CD14-positive monocyte (primary cell): ENCODE results near the gene SLC12A8. TPM values are rescaled to one million over a fixed set of nuclear protein-coding genes. Genes with fewer than 3 reads are reported as not detected.

Source experiments
- DNase-seq, 3 donors: peaks; one replicate each; pipeline ENCODE4 v3.0.0-alpha.2; 2011 to 2022
- H2AFZ ChIP-seq: 2 replicates; pipeline ENCODE4 v1.6.0; 2012; ENCODE audit warnings: mild to moderate bottlenecking, low read depth, low read length, inconsistent platforms; ENCODE audit not compliant: insufficient read depth, poor library complexity, severe bottlenecking
- H3K27ac ChIP-seq, 2 donors: 1 replicate in 1 of 2; 2 replicates in 1 of 2; pipeline ENCODE4 v1.5.1; 2012 to 2013; ENCODE audit warnings: low read length in 2 of 2, control low read depth in 1 of 2, inconsistent platforms in 1 of 2, low read depth in 1 of 2, mild to moderate bottlenecking in 1 of 2
- H3K27me3 ChIP-seq, 2 donors: one replicate each; pipeline versions ENCODE4 v1.6.0 to v1.6.1; 2011 to 2013; ENCODE audit warnings: low read length in 2 of 2; ENCODE audit not compliant: control insufficient read depth in 2 of 2, insufficient read depth in 2 of 2
- H3K36me3 ChIP-seq, 2 donors: replicated peaks in 1 of 2; 1 replicate in 1 of 2; 2 replicates in 1 of 2; pipeline versions ENCODE4 v1.5.1 to v1.6.1; 2012 to 2013; ENCODE audit warnings: low read length in 2 of 2, control low read depth in 1 of 2, inconsistent platforms in 1 of 2, mild to moderate bottlenecking in 1 of 2; ENCODE audit not compliant: insufficient read depth in 2 of 2, control insufficient read depth in 1 of 2
- H3K4me1 ChIP-seq, 2 donors: 1 replicate in 1 of 2; 2 replicates in 1 of 2; pipeline versions ENCODE4 v1.5.1 to v1.6.1; 2012 to 2013; ENCODE audit warnings: low read length in 2 of 2, control low read depth in 1 of 2, inconsistent platforms in 1 of 2, mild to moderate bottlenecking in 1 of 2, moderate library complexity in 1 of 2; ENCODE audit not compliant: insufficient read depth in 2 of 2, control insufficient read depth in 1 of 2
- H3K4me2 ChIP-seq: replicated peaks from 2 replicates; pipeline ENCODE3; 2012; ENCODE audit warnings: low read length, moderate library complexity, mild to moderate bottlenecking; ENCODE audit not compliant: poor library complexity, severe bottlenecking; ENCODE audit errors: extremely low read depth
- H3K4me3 ChIP-seq, 3 experiments: fragments of 200-600 bp in 1 of 3; sonication (generic) in 1 of 3; replicated peaks in 1 of 3; 1 replicate in 2 of 3; 2 replicates in 1 of 3; pipeline ENCODE4 v1.5.1; 2011 to 2013; ENCODE audit warnings: low read length in 3 of 3, mild to moderate bottlenecking in 3 of 3, control low read depth in 2 of 3, low read depth in 2 of 3, inconsistent platforms in 1 of 3, moderate library complexity in 1 of 3
- H3K79me2 ChIP-seq: 2 replicates; pipeline ENCODE4 v1.6.0; 2012; ENCODE audit warnings: mild to moderate bottlenecking, control low read depth, inconsistent platforms, low read length, moderate library complexity; ENCODE audit not compliant: insufficient read depth
- H3K9ac ChIP-seq: 2 replicates; pipeline ENCODE4 v1.6.0; 2017; ENCODE audit warnings: low read length, mild to moderate bottlenecking; ENCODE audit not compliant: insufficient read depth, poor library complexity, severe bottlenecking
- H3K9me3 ChIP-seq, 2 donors: replicated peaks in 1 of 2; 1 replicate in 1 of 2; 2 replicates in 1 of 2; pipeline versions ENCODE4 v1.5.1 to v1.6.1; 2012 to 2013; ENCODE audit warnings: low read length in 2 of 2, control low read depth in 1 of 2; ENCODE audit not compliant: control insufficient read depth in 1 of 2, insufficient read depth in 1 of 2
- H4K20me1 ChIP-seq: 2 replicates; pipeline ENCODE4 v1.6.0; 2012; ENCODE audit warnings: mild to moderate bottlenecking, low read length, control low read depth, moderate library complexity; ENCODE audit not compliant: insufficient read depth
- H3K27ac Mint-ChIP-seq, 7 donors: one replicate each; pipeline ENCODE4 v1.8.0; 2020; ENCODE audit warnings: mild to moderate bottlenecking in 7 of 7, mixed read lengths in 7 of 7, moderate library complexity in 6 of 7, inconsistent platforms in 2 of 7
- H3K27me3 Mint-ChIP-seq, 3 donors: one replicate each; pipeline ENCODE4 v1.8.0; 2021 to 2022; ENCODE audit warnings: low read depth in 3 of 3, mild to moderate bottlenecking in 3 of 3, mixed read lengths in 3 of 3, moderate library complexity in 3 of 3, inconsistent platforms in 1 of 3
- H3K36me3 Mint-ChIP-seq, 2 donors: one replicate each; pipeline ENCODE4 v1.8.0; 2020; ENCODE audit warnings: mixed read lengths in 2 of 2, inconsistent platforms in 1 of 2, mild to moderate bottlenecking in 1 of 2
- H3K4me1 Mint-ChIP-seq: one replicate; pipeline ENCODE4 v1.8.0; 2020; ENCODE audit warnings: mild to moderate bottlenecking, mixed read lengths
- H3K4me3 Mint-ChIP-seq, 2 donors: one replicate each; pipeline ENCODE4 v1.8.0; 2020; ENCODE audit warnings: mild to moderate bottlenecking in 2 of 2, mixed read lengths in 2 of 2, moderate library complexity in 1 of 2
- H3K9me3 Mint-ChIP-seq, 7 donors: one replicate each; pipeline ENCODE4 v1.8.0; 2020 to 2022; ENCODE audit warnings: mixed read lengths in 7 of 7, mild to moderate bottlenecking in 6 of 7, moderate library complexity in 6 of 7, inconsistent platforms in 2 of 7
- CTCF ChIP-seq: fragments of 200-600 bp; IDR thresholded peaks from one replicate; pipeline ENCODE4 v1.8.0; 2022; ENCODE audit warnings: antibody characterized with exemption, mild to moderate bottlenecking
- WGBS: methylation state at CpG from one replicate; pipeline ENCODE4 v1.1.5; 2013; ENCODE audit warnings: missing lambda C conversion rate; ENCODE audit not compliant: insufficient coverage; 5-methylcytosine and 5-hydroxymethylcytosine counted together
- intact Hi-C, 2 donors: fragments of 100-400 bp; cut with micrococcal nuclease; formaldehyde crosslinking; loops; one replicate each; pipeline versions ENCODE4 v1.15.0 to v1.15.1; 2023
- polyA plus RNA-seq, 3 donors: library from polyadenylated mRNA; depleted of rRNA in 1 of 3; unstranded in 2 of 3; stranded (reverse) in 1 of 3; fragments of 300-500 nt in 2 of 3; fragments of >200 nt in 1 of 3; fragmentation: Illumina TruSeq in 2 of 3; gene quantifications; 1 replicate in 2 of 3; 2 replicates in 1 of 3; pipeline ENCODE4 v1.2.3, GENCODE V29; 2012 to 2021

Gene SLC12A8
- polyA plus RNA-seq, 3 donors, result 0.23 to 0.46 (median 0.35) TPM

DNA sequence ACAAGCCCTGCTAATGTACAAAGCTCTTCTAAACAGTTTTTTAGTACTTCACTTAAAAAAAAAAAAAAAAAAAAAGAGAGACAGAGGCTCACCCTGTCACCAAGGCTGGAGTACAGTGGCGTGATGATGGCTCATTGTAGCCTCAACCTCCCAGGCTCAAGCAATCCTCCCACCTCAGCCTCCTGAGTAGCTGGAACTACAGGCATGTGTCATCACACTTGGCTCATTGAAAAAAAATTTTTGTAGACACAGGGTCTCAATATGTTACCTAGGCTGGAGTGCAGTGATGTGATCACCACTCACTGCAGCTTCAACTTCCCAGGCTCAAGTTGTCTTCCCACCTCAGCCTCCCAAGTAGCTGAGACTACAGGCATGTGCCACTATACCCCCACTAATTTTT is 109.1 kb downstream of the SLC12A8 start:
- WGBS, result no CpG with 5 or more reads among the region's 1 CpG
- peaks cover 4 to 9% of the 10 kb centered on the region in 2 donors for H3K9me3 ChIP-seq
- H3K9me3 Mint-ChIP-seq, result peaks cover 8 to 20% (median 11%) of the 10 kb centered on the region in 7 donors
- H3K27ac ChIP-seq, result no peak overlapping the region
- intact Hi-C loops, result no loop called here
- H3K36me3 Mint-ChIP-seq, result peaks cover 0 to 4% of the 10 kb centered on the region in 2 donors
- H3K4me1 ChIP-seq, result no peaks in the 10 kb centered on the region
- no peak overlapping the region for H2AFZ ChIP-seq
- peaks cover 8% of the 10 kb centered on the region for H3K4me1 Mint-ChIP-seq
- no peak for TF ChIP-seq CTCF
- no peak for DNase-seq
- H3K4me2 ChIP-seq, result no peak overlapping the region
- no peaks in the 10 kb centered on the region for H3K36me3 ChIP-seq
- no peaks in the 10 kb centered on the region for H3K27me3 ChIP-seq
- no peaks in the 10 kb centered on the region for H4K20me1 ChIP-seq
- no peak overlapping the region for H3K9ac ChIP-seq
- H3K79me2 ChIP-seq, result no peaks in the 10 kb centered on the region
- no peak overlapping the region for H3K4me3 Mint-ChIP-seq
- peak overlapping the region in 1 of 7 donors; percentile 8 for H3K27ac Mint-ChIP-seq
- no peak overlapping the region for H3K4me3 ChIP-seq
- H3K27me3 Mint-ChIP-seq, result peaks cover 0 to 6% (median 5%) of the 10 kb centered on the region in 3 donors

GRCh38 chr3:125102470-125102869 is 110.1 kb downstream of the SLC12A8 start:
- H3K4me3 Mint-ChIP-seq, result no peak overlapping the region
- Histone ChIP-seq H3K27me3 (no peaks in the 10 kb centered on the region), H3K79me2 (no peaks in the 10 kb centered on the region), H3K36me3 (no peaks in the 10 kb centered on the region), H4K20me1 (no peaks in the 10 kb centered on the region), H2AFZ (no peak overlapping the region), H3K9me3 (peaks cover 4 to 9% of the 10 kb centered on the region in 2 donors), H3K4me1 (no peaks in the 10 kb centered on the region), H3K4me3 (no peak overlapping the region), H3K27ac (no peak overlapping the region), H3K9ac (no peak overlapping the region), H3K4me2 (no peak overlapping the region)
- peaks cover 0 to 6% (median 3%) of the 10 kb centered on the region in 3 donors for H3K27me3 Mint-ChIP-seq
- peaks cover 8 to 20% (median 11%) of the 10 kb centered on the region in 7 donors for H3K9me3 Mint-ChIP-seq
- no peak for DNase-seq
- H3K27ac Mint-ChIP-seq, result no peak overlapping the region
- intact Hi-C loops, result no loop called here
- WGBS, result 94% methylated on average over 3 of the region's 6 CpGs
- peaks cover 0 to 4% of the 10 kb centered on the region in 2 donors for H3K36me3 Mint-ChIP-seq
- TF ChIP-seq CTCF, result no peak
- no peaks in the 10 kb centered on the region for H3K4me1 Mint-ChIP-seq
